ENCODE results near the gene OR51D1.

DNA sequence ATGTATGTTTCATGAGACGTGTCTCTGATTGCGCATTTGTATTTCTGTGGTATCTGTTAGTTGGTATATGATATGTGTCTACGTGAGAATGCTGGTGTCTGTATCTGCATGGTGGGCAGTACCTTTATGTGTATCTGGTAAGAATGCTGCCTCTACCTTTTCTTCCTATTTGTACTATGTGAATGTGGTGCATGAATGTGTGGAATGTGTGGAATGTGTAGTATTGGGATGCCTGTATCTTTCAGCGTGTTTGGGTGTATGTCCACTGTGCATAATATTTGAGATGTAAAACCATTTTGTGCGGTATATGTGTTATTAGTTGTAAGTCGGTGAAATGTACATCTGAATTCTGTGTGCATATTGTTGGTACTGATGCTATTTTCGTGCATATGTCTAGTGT is 4.2 kb downstream of the OR51D1 start:
- TF ChIP-seq CTCF (conservative IDR thresholded peaks at IDR 0.05 in 1 of 2, IDR thresholded peaks at IDR 0.05 in 1 of 2; ENCODE audit: low read depth in 1 of 2, low read length in 2 of 2) (no peak), EZH2 (IDR thresholded peaks at IDR 0.05; ENCODE audit: low read length, missing control alignments) (no peak)
